Measurements from ENCODE around the gene LSR.

- TF ChIP-seq EP300 (IDR thresholded peaks at IDR 0.05; ENCODE audit: borderline replicate concordance) = no peak
- TF ChIP-seq RAD21 (IDR thresholded peaks at IDR 0.05; ENCODE audit: low read depth) = no peak
- TF ChIP-seq USF1 (IDR thresholded peaks at IDR 0.05) = no peak
- TF ChIP-seq CEBPB (IDR thresholded peaks at IDR 0.05) = no peak
- no peak for TF ChIP-seq YY1 (IDR thresholded peaks at IDR 0.05; ENCODE audit: low read depth)
- TF ChIP-seq MAX (IDR thresholded peaks at IDR 0.05) = no peak
- no peak for TF ChIP-seq FOXM1 (IDR thresholded peaks at IDR 0.05; ENCODE audit: borderline replicate concordance, low read depth)
- TF ChIP-seq ZBTB7A (IDR thresholded peaks at IDR 0.05; ENCODE audit: low read depth) = no peak
These were observed 32.6 kb upstream of the LSR start for GRCh38 chr19:35216016-35216832.
